Trophoblast cell (in vitro differentiated cells and primary cell): ENCODE data around the gene ANKRD33B.

Experiments used
- DNase-seq, 2 donors: peaks; one replicate each; pipeline ENCODE4 v3.0.0-alpha.2; 2016
- H2AFZ ChIP-seq: 2 replicates; pipeline ENCODE4 v1.6.1; 2013; ENCODE audit warnings: low read length, moderate library complexity, mild to moderate bottlenecking; ENCODE audit not compliant: insufficient read depth, poor library complexity
- H2AK5ac ChIP-seq: 2 replicates; pipeline ENCODE4 v1.6.1; 2013; ENCODE audit warnings: mild to moderate bottlenecking, low read length
- H2BK120ac ChIP-seq: 2 replicates; pipeline ENCODE4 v1.6.1; 2013; ENCODE audit warnings: low read length, mild to moderate bottlenecking, moderate library complexity; ENCODE audit not compliant: insufficient read depth, poor library complexity
- H2BK12ac ChIP-seq: 2 replicates; pipeline ENCODE4 v1.6.1; 2013; ENCODE audit warnings: mild to moderate bottlenecking, low read length, moderate library complexity
- H2BK5ac ChIP-seq: 2 replicates; pipeline ENCODE4 v1.6.1; 2013; ENCODE audit warnings: low read length, low read depth, moderate library complexity, mild to moderate bottlenecking; ENCODE audit not compliant: poor library complexity
- H3K14ac ChIP-seq: 2 replicates; pipeline ENCODE4 v1.6.1; 2013; ENCODE audit warnings: mild to moderate bottlenecking, low read length
- H3K18ac ChIP-seq: 2 replicates; pipeline ENCODE4 v1.6.1; 2013; ENCODE audit warnings: mild to moderate bottlenecking, low read length
- H3K23ac ChIP-seq: 2 replicates; pipeline ENCODE4 v1.6.1; 2013; ENCODE audit warnings: low read length
- H3K27ac ChIP-seq: 2 replicates; pipeline ENCODE4 v1.5.1; 2013; ENCODE audit warnings: low read depth, mild to moderate bottlenecking, inconsistent platforms, low read length, moderate library complexity
- H3K27me3 ChIP-seq: 2 replicates; pipeline ENCODE4 v1.6.1; 2013; ENCODE audit warnings: inconsistent platforms, mild to moderate bottlenecking, low read length, moderate library complexity; ENCODE audit not compliant: insufficient read depth
- H3K36me3 ChIP-seq, 2 experiments: 1 replicate in 1 of 2; 2 replicates in 1 of 2; pipeline ENCODE4 v1.6.1; 2013; ENCODE audit warnings: low read length in 2 of 2, mild to moderate bottlenecking in 2 of 2, moderate library complexity in 1 of 2; ENCODE audit not compliant: insufficient read depth in 2 of 2, control insufficient read depth in 1 of 2
- H3K4ac ChIP-seq: 2 replicates; pipeline ENCODE4 v1.6.1; 2013; ENCODE audit warnings: low read depth, mild to moderate bottlenecking, low read length, moderate library complexity
- H3K4me1 ChIP-seq, 2 experiments: 1 replicate in 1 of 2; 2 replicates in 1 of 2; pipeline ENCODE4 v1.6.1; 2013; ENCODE audit warnings: low read length in 2 of 2, mild to moderate bottlenecking in 2 of 2, moderate library complexity in 1 of 2; ENCODE audit not compliant: insufficient read depth in 2 of 2, control insufficient read depth in 1 of 2
- H3K4me2 ChIP-seq: 2 replicates; pipeline ENCODE4 v1.6.1; 2013; ENCODE audit warnings: inconsistent platforms, mild to moderate bottlenecking, low read length, moderate library complexity
- H3K4me3 ChIP-seq: 2 replicates; pipeline ENCODE4 v1.5.1; 2013; ENCODE audit warnings: mild to moderate bottlenecking, low read depth, low read length, inconsistent platforms
- H3K79me1 ChIP-seq: one replicate; pipeline ENCODE4 v1.6.1; 2013; ENCODE audit warnings: low read length
- H3K79me2 ChIP-seq: 2 replicates; pipeline ENCODE4 v1.6.1; 2013; ENCODE audit warnings: low read length, mild to moderate bottlenecking; ENCODE audit not compliant: control insufficient read depth, insufficient read depth, poor library complexity
- H3K9ac ChIP-seq: 2 replicates; pipeline ENCODE4 v1.6.1; 2013; ENCODE audit warnings: mild to moderate bottlenecking, low read length
- H3K9me3 ChIP-seq: 2 replicates; pipeline ENCODE4 v1.6.1; 2013; ENCODE audit warnings: low read depth, mild to moderate bottlenecking, control low read depth, inconsistent platforms, low read length; ENCODE audit not compliant: insufficient read depth
- H4K12ac ChIP-seq: 2 replicates; pipeline ENCODE4 v1.6.1; 2013; ENCODE audit warnings: low read depth, mild to moderate bottlenecking, low read length, moderate library complexity
- H4K8ac ChIP-seq: 2 replicates; pipeline ENCODE4 v1.6.1; 2013; ENCODE audit warnings: low read depth, mild to moderate bottlenecking, low read length, moderate library complexity
- H4K91ac ChIP-seq: one replicate; pipeline ENCODE4 v1.6.1; 2013; ENCODE audit warnings: low read depth, mild to moderate bottlenecking, low read length, moderate library complexity
- WGBS: extraction: QIAGEN DNeasy Blood & Tissue Kit; methylation state at CpG from one replicate; pipeline ENCODE4 v1.1.7; 2013; ENCODE audit warnings: missing lambda C conversion rate; ENCODE audit not compliant: insufficient read length, insufficient coverage; ENCODE audit errors: extremely low coverage; 5-methylcytosine and 5-hydroxymethylcytosine counted together

Gene ANKRD33B

GRCh38 chr5:10634050-10634449 is 70.2 kb downstream of the ANKRD33B start:
- no peaks in the 10 kb centered on the region for H3K79me1 ChIP-seq
- H3K27me3 ChIP-seq: no peaks in the 10 kb centered on the region
- H3K23ac ChIP-seq: no peak overlapping the region
- H2AFZ ChIP-seq: no peak overlapping the region
- no peak overlapping the region for H3K9ac ChIP-seq
- H2BK120ac ChIP-seq: no peak overlapping the region
- no peak overlapping the region for H2BK5ac ChIP-seq
- H3K36me3 ChIP-seq: peaks cover 5% of the 10 kb centered on the region in 2 experiments
- no peak overlapping the region for H3K4me2 ChIP-seq
- H4K8ac ChIP-seq: no peak overlapping the region
- DNase-seq: no peak
- no peak overlapping the region for H3K4me3 ChIP-seq
- H3K4ac ChIP-seq: no peak overlapping the region
- H3K14ac ChIP-seq: no peak overlapping the region
- H2AK5ac ChIP-seq: no peak overlapping the region
- H3K18ac ChIP-seq: no peak overlapping the region
- H4K12ac ChIP-seq: no peak overlapping the region
- no peak overlapping the region for H3K27ac ChIP-seq
- no CpG with 5 or more reads among the region's 4 CpGs for WGBS
- H4K91ac ChIP-seq: no peak overlapping the region
- H3K9me3 ChIP-seq: peaks cover 3% of the 10 kb centered on the region
- no peaks in the 10 kb centered on the region for H3K79me2 ChIP-seq
- H2BK12ac ChIP-seq: no peak overlapping the region
- H3K4me1 ChIP-seq: peaks cover 0 to 3% of the 10 kb centered on the region in 2 experiments

GRCh38 chr5:10634562-10634961 is 70.7 kb downstream of the ANKRD33B start:
- no peak overlapping the region for H4K12ac ChIP-seq
- H4K91ac ChIP-seq: no peak overlapping the region
- H2BK12ac ChIP-seq: no peak overlapping the region
- no peak overlapping the region for H2BK5ac ChIP-seq
- H3K14ac ChIP-seq: no peak overlapping the region
- no peak overlapping the region for H3K27ac ChIP-seq
- H4K8ac ChIP-seq: no peak overlapping the region
- H2AFZ ChIP-seq: no peak overlapping the region
- peaks cover 3% of the 10 kb centered on the region for H3K9me3 ChIP-seq
- no peak overlapping the region for H2AK5ac ChIP-seq
- no peaks in the 10 kb centered on the region for H3K79me1 ChIP-seq
- no peak for DNase-seq
- no peak overlapping the region for H3K23ac ChIP-seq
- no CpG with 5 or more reads among the region's 2 CpGs for WGBS
- no peak overlapping the region for H3K18ac ChIP-seq
- H3K79me2 ChIP-seq: no peaks in the 10 kb centered on the region
- H2BK120ac ChIP-seq: no peak overlapping the region
- no peak overlapping the region for H3K4ac ChIP-seq
- no peaks in the 10 kb centered on the region for H3K27me3 ChIP-seq
- no peak overlapping the region for H3K9ac ChIP-seq
- H3K4me2 ChIP-seq: no peak overlapping the region
- H3K4me3 ChIP-seq: no peak overlapping the region
- H3K36me3 ChIP-seq: peaks cover 5% of the 10 kb centered on the region in 2 experiments
- H3K4me1 ChIP-seq: peaks cover 0 to 3% of the 10 kb centered on the region in 2 experiments

GRCh38 chr5:10635257-10635866 is 71.5 kb downstream of the ANKRD33B start:
- Histone ChIP-seq H3K18ac (no peak overlapping the region), H3K79me2 (no peaks in the 10 kb centered on the region), H3K9ac (no peak overlapping the region), H2AFZ (no peak overlapping the region), H3K4me1 (peaks cover 0 to 3% of the 10 kb centered on the region in 2 experiments), H3K27me3 (no peaks in the 10 kb centered on the region), H4K12ac (no peak overlapping the region), H2AK5ac (no peak overlapping the region), H3K4ac (no peak overlapping the region), H2BK120ac (no peak overlapping the region), H2BK5ac (no peak overlapping the region), H3K14ac (no peak overlapping the region), H4K91ac (no peak overlapping the region), H2BK12ac (no peak overlapping the region), H3K36me3 (peaks cover 5% of the 10 kb centered on the region in 2 experiments), H3K4me3 (no peak overlapping the region), H3K79me1 (no peaks in the 10 kb centered on the region), H3K27ac (no peak overlapping the region), H4K8ac (no peak overlapping the region), H3K23ac (no peak overlapping the region), H3K9me3 (peaks cover 3% of the 10 kb centered on the region), H3K4me2 (no peak overlapping the region)
- DNase-seq: peak; percentile 31 to 35
- no CpG with 5 or more reads among the region's 10 CpGs for WGBS

- Histone ChIP-seq H2BK12ac (no peak overlapping the region), H4K12ac (no peak overlapping the region), H3K27ac (no peak overlapping the region), H3K4me2 (no peak overlapping the region), H3K79me1 (no peaks in the 10 kb centered on the region), H3K9me3 (peaks cover 3% of the 10 kb centered on the region), H3K27me3 (no peaks in the 10 kb centered on the region), H3K9ac (no peak overlapping the region), H3K18ac (no peak overlapping the region), H2AFZ (no peak overlapping the region), H4K91ac (no peak overlapping the region), H3K4ac (no peak overlapping the region), H2BK120ac (no peak overlapping the region), H2BK5ac (no peak overlapping the region), H2AK5ac (no peak overlapping the region), H3K23ac (no peak overlapping the region), H3K79me2 (no peaks in the 10 kb centered on the region), H3K4me3 (no peak overlapping the region), H3K36me3 (peaks cover 5% of the 10 kb centered on the region in 2 experiments), H3K4me1 (peaks cover 0 to 3% of the 10 kb centered on the region in 2 experiments), H4K8ac (no peak overlapping the region), H3K14ac (no peak overlapping the region)
- WGBS: no CpG with 5 or more reads among the region's 11 CpGs
- DNase-seq: no peak
Measured at GRCh38 chr5:10635867-10636350, 72.0 kb downstream of the ANKRD33B start.
